Ascending aorta (tissue), 2 donors: ENCODE measurements around the gene MEF2A. TPM values are rescaled to one million over a fixed set of nuclear protein-coding genes. Genes with fewer than 3 reads are reported as not detected.

Source experiments
- DNase-seq, 2 donors: peaks; one replicate each; pipeline ENCODE4 v3.0.0-alpha.2; 2019; ENCODE audit warnings: low spot score in 2 of 2
- H3K27ac ChIP-seq, 2 donors: fragments of 200-600 bp; sonication (generic); one replicate each; pipeline ENCODE4 v1.5.1; 2016 to 2017; ENCODE audit warnings: mild to moderate bottlenecking in 1 of 2
- H3K27me3 ChIP-seq: fragments of 200-600 bp; sonication (generic); one replicate; pipeline ENCODE4 v1.5.1; 2017
- H3K36me3 ChIP-seq, 2 donors: fragments of 200-600 bp; sonication (generic); one replicate each; pipeline ENCODE4 v1.5.1; 2016
- H3K4me1 ChIP-seq, 2 donors: fragments of 200-600 bp; sonication (generic); one replicate each; pipeline ENCODE4 v1.5.1; 2016 to 2017; ENCODE audit warnings: mild to moderate bottlenecking in 1 of 2
- H3K4me3 ChIP-seq, 2 donors: fragments of 200-600 bp; sonication (generic); one replicate each; pipeline ENCODE4 v1.5.1; 2016 to 2017; ENCODE audit warnings: mild to moderate bottlenecking in 1 of 2
- H3K9me3 ChIP-seq, 2 donors: fragments of 200-600 bp; sonication (generic); one replicate each; pipeline ENCODE4 v1.5.1; 2016
- CTCF ChIP-seq, 3 experiments: fragments of 200-600 bp in 2 of 3; fragments of 450-650 bp in 1 of 3; sonication (generic) in 2 of 3; IDR thresholded peaks; one replicate each; pipeline ENCODE4 v1.5.1; 2016 to 2019; ENCODE audit warnings: antibody characterized with exemption in 3 of 3, mild to moderate bottlenecking in 1 of 3, moderate library complexity in 1 of 3
- intact Hi-C: fragments of 100-400 bp; cut with DNase I; formaldehyde crosslinking; loops from one replicate; pipeline ENCODE4 v1.15.1; 2023
- total RNA-seq: library from RNA; depleted of rRNA; stranded (reverse); fragments of >200 nt; gene quantifications from one replicate; pipeline ENCODE4 v1.1.0, GENCODE V29; 2016

The MEF2A gene
- total RNA-seq, 1 donor from 2014 or later = 99.4 TPM

- intact Hi-C loops = no loop called here
- DNase-seq = no peak
- Histone ChIP-seq H3K27me3 (no peaks in the 10 kb centered on the region), H3K9me3 (no peaks in the 10 kb centered on the region), H3K4me1 (peaks cover 0 to 6% of the 10 kb centered on the region in 2 donors), H3K36me3 (peaks cover 0 to 9% of the 10 kb centered on the region in 2 donors), H3K4me3 (no peak overlapping the region), H3K27ac (no peak overlapping the region)
- TF ChIP-seq CTCF (IDR thresholded peaks at IDR 0.05) = no peak
Measured at GRCh38 chr15:99644913-99645542, 79.2 kb downstream of the MEF2A start.

- peaks cover 0 to 9% of the 10 kb centered on the region in 2 donors for H3K36me3 ChIP-seq
- no peaks in the 10 kb centered on the region for H3K9me3 ChIP-seq
- TF ChIP-seq CTCF (IDR thresholded peaks at IDR 0.05) = no peak
- no peak overlapping the region for H3K27ac ChIP-seq
- intact Hi-C loops = no loop called here
- no peak overlapping the region for H3K4me3 ChIP-seq
- H3K4me1 ChIP-seq = peaks cover 0 to 6% of the 10 kb centered on the region in 2 donors
- H3K27me3 ChIP-seq = no peaks in the 10 kb centered on the region
- no peak for DNase-seq
Measured at GRCh38 chr15:99645543-99645935, 79.8 kb downstream of the MEF2A start.

GRCh38 chr15:99645951-99646350, 80.2 kb downstream of the MEF2A start:
- Histone ChIP-seq H3K27ac (no peak overlapping the region), H3K4me1 (peaks cover 0 to 6% of the 10 kb centered on the region in 2 donors), H3K9me3 (no peaks in the 10 kb centered on the region), H3K4me3 (no peak overlapping the region), H3K36me3 (peaks cover 0 to 9% of the 10 kb centered on the region in 2 donors), H3K27me3 (no peaks in the 10 kb centered on the region)
- TF ChIP-seq CTCF (IDR thresholded peaks at IDR 0.05) = no peak
- no peak for DNase-seq
- intact Hi-C loops = no loop called here

GRCh38 chr15:99651023-99651807, 85.4 kb downstream of the MEF2A start:
- intact Hi-C loops = no loop called here

DNA sequence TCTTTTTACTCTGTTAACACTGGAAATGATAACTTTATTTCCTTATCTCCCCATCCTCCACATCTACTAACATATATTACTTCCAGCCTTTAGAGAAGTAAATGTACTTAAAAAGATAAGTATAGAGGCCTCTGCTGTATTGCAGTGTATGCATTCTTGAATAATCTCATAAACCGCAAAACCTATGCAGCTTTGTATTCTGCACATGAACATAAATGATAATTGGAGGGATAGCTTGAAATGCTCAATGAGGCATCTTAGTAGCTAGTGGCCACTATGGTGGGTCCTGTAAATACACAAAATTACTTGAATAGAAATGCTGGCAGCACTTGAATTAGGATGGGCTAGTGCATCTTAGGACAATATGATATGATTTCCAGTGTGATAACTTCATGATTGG, 90.4 kb downstream of the MEF2A start:
- H3K4me1 ChIP-seq = peaks cover 3 to 8% of the 10 kb centered on the region in 2 donors
- H3K4me3 ChIP-seq = no peak overlapping the region
- H3K36me3 ChIP-seq = no peaks in the 10 kb centered on the region
- no peak for DNase-seq
- no peak overlapping the region for H3K27ac ChIP-seq
- no peak for TF ChIP-seq CTCF (IDR thresholded peaks at IDR 0.05)
- no peaks in the 10 kb centered on the region for H3K9me3 ChIP-seq
- no peaks in the 10 kb centered on the region for H3K27me3 ChIP-seq
- intact Hi-C loops = no loop called here

More at GRCh38 chr15:99651023-99651807, 85.4 kb downstream of the MEF2A start:
- DNase-seq = no peak
- no peaks in the 10 kb centered on the region for H3K9me3 ChIP-seq
- H3K4me1 ChIP-seq = peaks cover 0 to 3% of the 10 kb centered on the region in 2 donors
- TF ChIP-seq CTCF (IDR thresholded peaks at IDR 0.05) = no peak
- no peaks in the 10 kb centered on the region for H3K27me3 ChIP-seq
- H3K4me3 ChIP-seq = no peak overlapping the region
- H3K27ac ChIP-seq = no peak overlapping the region
- peaks cover 0 to 5% of the 10 kb centered on the region in 2 donors for H3K36me3 ChIP-seq
